CD4-positive, alpha-beta T cell treated with Interleukin-17A for 1 hour (primary cell): ENCODE data around the gene ASAH2B.

Source experiments
- DNase-seq: peaks from one replicate; pipeline ENCODE4 v3.0.0-alpha.2; 2020

The ASAH2B gene

DNA sequence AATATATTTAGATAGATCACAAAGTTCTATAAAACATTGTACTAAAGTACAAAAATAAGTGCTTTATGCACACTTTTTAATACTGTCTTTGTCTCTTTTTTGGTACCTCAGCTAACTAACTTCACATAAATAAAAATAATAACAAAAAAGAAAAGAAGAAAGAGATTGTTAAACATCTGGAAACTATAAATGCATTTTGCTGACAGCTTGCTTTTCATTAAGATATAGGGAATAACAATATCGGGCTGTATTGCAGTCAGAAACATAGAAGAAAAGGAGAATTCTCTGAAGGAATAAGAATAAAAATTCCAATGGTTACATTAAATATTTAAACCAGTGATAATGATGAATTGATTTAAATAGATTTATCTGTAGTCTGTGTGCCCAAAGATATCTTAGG lies 59.9 kb downstream of the ASAH2B start:
- DNase-seq, result no peak

DNA sequence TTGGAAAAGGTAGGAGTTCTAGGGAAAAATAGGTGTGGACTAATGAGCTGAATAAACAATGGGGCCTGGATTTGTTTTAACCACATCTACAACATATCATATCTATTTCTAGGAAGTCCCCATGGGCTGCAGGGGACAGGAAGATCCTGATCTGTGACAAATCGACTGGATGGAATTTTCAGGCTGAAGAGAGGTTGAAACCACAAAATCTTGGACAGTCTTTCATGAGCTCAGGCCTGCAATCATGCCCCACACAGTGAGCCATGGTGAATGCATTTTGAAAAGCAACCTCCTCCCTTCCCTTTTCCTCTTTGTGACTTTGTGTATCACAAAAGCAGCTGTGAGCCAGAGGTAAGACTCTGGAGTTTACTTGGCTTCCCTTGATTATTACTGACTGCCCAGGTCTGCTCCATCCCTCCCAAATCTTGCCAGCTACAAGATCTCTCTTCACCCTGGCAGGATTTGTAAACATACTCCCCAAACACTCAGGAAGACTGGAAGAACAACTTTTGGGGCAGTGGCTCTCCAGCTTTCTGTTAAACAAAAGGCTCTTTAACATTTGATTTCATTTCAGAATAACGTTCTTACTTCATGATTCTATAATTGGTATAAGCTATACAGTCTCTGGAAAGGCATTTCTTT lies 66.4 kb downstream of the ASAH2B start:
- DNase-seq, result no peak

DNA sequence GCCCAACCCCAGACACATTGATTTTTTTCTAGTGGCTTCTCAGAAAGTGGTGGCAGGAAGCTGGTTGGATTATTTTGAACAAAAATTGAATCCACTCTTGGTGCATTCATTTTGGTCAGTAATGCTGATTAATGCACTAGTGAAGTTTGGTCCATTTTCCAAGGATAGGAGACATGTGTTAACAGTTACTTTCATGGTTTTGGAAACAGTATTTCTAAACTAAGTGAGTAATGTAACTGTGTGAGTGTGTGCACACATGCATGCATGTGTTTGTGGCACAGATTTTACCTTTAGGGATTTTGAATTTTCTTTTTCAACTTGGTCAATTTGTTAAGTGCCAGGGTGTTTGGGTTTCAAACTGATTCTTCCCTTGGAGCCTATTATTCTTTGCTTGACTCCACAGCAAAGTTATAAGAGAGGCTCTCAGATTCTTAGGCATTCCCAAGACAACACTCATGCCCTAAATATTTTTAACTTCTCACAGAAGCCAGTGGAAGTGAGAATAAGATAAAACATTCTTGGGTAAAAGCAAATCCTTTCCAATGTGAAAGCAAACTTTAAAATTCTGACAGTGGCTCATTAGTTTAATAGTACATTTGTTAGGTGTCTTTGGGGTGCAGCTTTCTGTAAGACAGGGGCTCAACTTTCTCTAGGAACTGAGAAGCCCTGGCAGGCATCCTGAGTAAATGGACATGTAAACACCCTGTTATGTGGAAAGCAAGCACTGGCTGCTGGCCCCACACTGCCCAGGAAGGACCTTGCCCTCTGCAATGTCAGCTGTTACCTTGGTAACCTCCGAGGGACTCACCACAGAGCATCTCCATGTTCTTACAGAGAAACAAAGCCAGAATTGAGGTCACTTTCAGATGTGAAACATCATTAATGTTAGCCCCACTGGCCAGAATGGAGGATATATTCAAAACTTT lies 68.4 kb downstream of the ASAH2B start:
- no peak for DNase-seq
